ENCODE results near the gene TRIM46.
"Not testable (repeated sequence)": the region's sequence is repeated elsewhere in the genome, so short reads cannot be mapped to it uniquely, and the experiment has no call there.

The TRIM46 gene

GRCh38 chr1:155227261-155228095 lies 53.8 kb downstream of the TRIM46 start:
- DNase-seq (ENCODE audit: low read depth in 2 of 2, low spot score in 1 of 2): peak; percentile 96 to 100

- no peak for DNase-seq (ENCODE audit: low read depth in 2 of 2, low spot score in 1 of 2)
Measured at GRCh38 chr1:155228096-155228427, 54.4 kb downstream of the TRIM46 start.

GRCh38 chr1:155231302-155231701 lies 57.7 kb downstream of the TRIM46 start:
- DNase-seq (ENCODE audit: low read depth in 2 of 2, low spot score in 1 of 2): not testable (repeated sequence)

- not testable (repeated sequence) for DNase-seq (ENCODE audit: low read depth in 2 of 2, low spot score in 1 of 2)
Measured at GRCh38 chr1:155232001-155232978, 58.6 kb downstream of the TRIM46 start.

- not testable (repeated sequence) for DNase-seq (ENCODE audit: low read depth in 2 of 2, low spot score in 1 of 2)
Measured at GRCh38 chr1:155233502-155233901, 59.9 kb downstream of the TRIM46 start.

Data from stimulated activated CD8-positive, alpha-beta memory T cell treated with anti-CD3 and anti-CD28 coated beads, Interleukin-4, amount 100 ng/mL, for 4 hours (primary cell).